SK-N-SH (cell line): ENCODE data around the gene KRTAP10-1. TPM values are rescaled to one million over a fixed set of nuclear protein-coding genes. Genes with fewer than 3 reads are reported as not detected.
"Not testable (repeated sequence)": the region's sequence is repeated elsewhere in the genome, so short reads cannot be mapped to it uniquely, and the experiment has no call there.

Experiments
- CTCF ChIA-PET: fragments of 300-600, 350-600 bp; formaldehyde crosslinking; extraction: SDS; loops from one replicate; lab custom pipeline; 2021; lab: Yijun Ruan, JAX
- POLR2A ChIA-PET: fragments of 350-600 bp; sonication (Branson Sonifier 250); formaldehyde crosslinking; extraction: SDS; loops from one replicate; lab custom pipeline; 2020; ENCODE audit warnings: antibody characterized with exemption, inconsistent platforms; lab: Yijun Ruan, JAX
- DNase-seq: peaks from one replicate; pipeline ENCODE4 v3.0.0; 2012
- H2AFZ ChIP-seq: fragments of 200-600 bp; sonication (generic); 2 replicates; pipeline ENCODE4 v1.8.1; 2016; ENCODE audit warnings: antibody characterized with exemption, mild to moderate bottlenecking, low read depth
- H3F3A ChIP-seq: fragments of 200-600 bp; sonication (generic); replicated peaks from 2 replicates; pipeline ENCODE3; 2016; ENCODE audit warnings: antibody characterized with exemption, mild to moderate bottlenecking; ENCODE audit not compliant: insufficient read depth
- H3K27ac ChIP-seq, 2 experiments: fragments of 200-500 bp in 1 of 2; fragments of 200-600 bp in 1 of 2; sonication (Bioruptor generic) in 1 of 2; sonication (generic), shearing (Covaris generic) in 1 of 2; 2 replicates each; pipeline versions ENCODE4 v1.5.1 to v1.6.1; 2014 to 2016; ENCODE audit warnings: low read depth in 2 of 2, inconsistent platforms in 1 of 2, low read length in 1 of 2, mild to moderate bottlenecking in 1 of 2, mixed read lengths in 1 of 2
- H3K27me3 ChIP-seq: fragments of 200-600 bp; sonication (generic), shearing (Covaris generic); 2 replicates; pipeline ENCODE4 v1.6.1; 2016; ENCODE audit warnings: mixed run types; ENCODE audit not compliant: insufficient read depth
- H3K36me3 ChIP-seq, 2 experiments: fragments of 200-500 bp in 1 of 2; fragments of 200-600 bp in 1 of 2; sonication (Bioruptor generic) in 1 of 2; sonication (generic) in 1 of 2; replicated peaks in 1 of 2; 2 replicates each; pipeline versions ENCODE3 to v1.5.1; 2014 to 2016; ENCODE audit warnings: low read length in 1 of 2, mild to moderate bottlenecking in 1 of 2; ENCODE audit not compliant: insufficient read depth in 2 of 2, control insufficient read depth in 1 of 2
- H3K4me1 ChIP-seq, 2 experiments: fragments of 200-500 bp in 1 of 2; fragments of 200-600 bp in 1 of 2; sonication (Bioruptor generic) in 1 of 2; sonication (generic), shearing (Covaris generic) in 1 of 2; 2 replicates each; pipeline versions ENCODE4 v1.5.1 to v1.6.1; 2014 to 2016; ENCODE audit warnings: low read depth in 1 of 2, low read length in 1 of 2, mixed run types in 1 of 2; ENCODE audit not compliant: insufficient read depth in 2 of 2, control insufficient read depth in 1 of 2
- H3K4me2 ChIP-seq: fragments of 200-600 bp; sonication (generic), shearing (Covaris generic); 2 replicates; pipeline ENCODE4 v1.6.1; 2017; ENCODE audit warnings: mixed run types
- H3K4me3 ChIP-seq, 2 experiments: fragments of 200-500 bp in 1 of 2; fragments of 200-600 bp in 1 of 2; sonication (Bioruptor generic) in 1 of 2; sonication (generic), shearing (Covaris generic) in 1 of 2; 2 replicates each; pipeline versions ENCODE4 v1.5.1 to v1.8.1; 2014 to 2016; ENCODE audit warnings: low read depth in 2 of 2, inconsistent platforms in 1 of 2, low read length in 1 of 2, mild to moderate bottlenecking in 1 of 2, mixed read lengths in 1 of 2, moderate library complexity in 1 of 2
- H3K79me2 ChIP-seq: fragments of 200-600 bp; sonication (generic); 2 replicates; pipeline ENCODE4 v1.8.1; 2017; ENCODE audit warnings: mild to moderate bottlenecking; ENCODE audit not compliant: insufficient read depth
- H3K9ac ChIP-seq: fragments of 200-600 bp; sonication (generic); 2 replicates; pipeline ENCODE4 v1.6.1; 2017; ENCODE audit warnings: mixed run types
- H3K9me2 ChIP-seq: fragments of 200-600 bp; sonication (generic); 2 replicates; pipeline ENCODE4 v1.6.1; 2017; ENCODE audit warnings: mixed run types
- H3K9me3 ChIP-seq: fragments of 200-600 bp; sonication (generic); 2 replicates; pipeline ENCODE4 v1.6.1; 2017; ENCODE audit warnings: mixed run types, mild to moderate bottlenecking, moderate library complexity
- H4K20me1 ChIP-seq: fragments of 200-600 bp; sonication (generic); 2 replicates; pipeline ENCODE4 v1.6.1; 2017; ENCODE audit warnings: mild to moderate bottlenecking, mixed run types; ENCODE audit not compliant: insufficient read depth
- CTCF ChIP-seq: fragments of 200-600 bp; sonication (generic); IDR thresholded peaks from 2 replicates; pipeline ENCODE4 v1.6.1; 2017; ENCODE audit warnings: antibody characterized with exemption, mild to moderate bottlenecking, moderate library complexity
- ELF1 ChIP-seq: IDR thresholded peaks from 2 replicates; pipeline ENCODE4 v1.4.0; 2012
- EP300 ChIP-seq, 2 experiments: IDR thresholded peaks; 2 replicates each; pipeline versions ENCODE4 v1.4.0 to v1.6.1; 2012; ENCODE audit warnings: borderline replicate concordance in 1 of 2, low read depth in 1 of 2, low read length in 1 of 2
- FOXM1 ChIP-seq: IDR thresholded peaks from 2 replicates; pipeline ENCODE4 v1.4.0; 2012; ENCODE audit warnings: low read depth, mild to moderate bottlenecking
- GATA2 ChIP-seq: sonication (generic); formaldehyde crosslinking; IDR thresholded peaks from 2 replicates; pipeline ENCODE4 v1.5.0; 2020; ENCODE audit warnings: mild to moderate bottlenecking, missing genetic modification reagents
- JUND ChIP-seq: IDR thresholded peaks from 2 replicates; pipeline ENCODE4 v1.4.0; 2012
- MAX ChIP-seq: IDR thresholded peaks from 2 replicates; pipeline ENCODE4 v1.4.0; 2012; ENCODE audit warnings: low read depth
- MXI1 ChIP-seq: IDR thresholded peaks from 2 replicates; pipeline ENCODE4 v1.6.1; 2012; ENCODE audit warnings: mild to moderate bottlenecking, low read depth, low read length, improper control_type of control experiment
- NFIC ChIP-seq: IDR thresholded peaks from 2 replicates; pipeline ENCODE4 v1.4.0; 2012; ENCODE audit warnings: borderline replicate concordance
- NRF1 ChIP-seq: IDR thresholded peaks from 2 replicates; pipeline ENCODE4 v1.6.1; 2012; ENCODE audit warnings: low read depth, mild to moderate bottlenecking, low read length
- PBX3 ChIP-seq: IDR thresholded peaks from 2 replicates; pipeline ENCODE4; 2012
- POLR2AphosphoS5 ChIP-seq: IDR thresholded peaks from 2 replicates; pipeline ENCODE4 v1.6.1; 2012; ENCODE audit warnings: low read depth, low read length
- RXRA ChIP-seq: IDR thresholded peaks from 2 replicates; pipeline ENCODE4 v1.4.0; 2012; ENCODE audit warnings: low read depth, mild to moderate bottlenecking, borderline replicate concordance
- SIN3A ChIP-seq: IDR thresholded peaks from 2 replicates; pipeline ENCODE4 v1.6.1; 2012; ENCODE audit warnings: low read depth, mild to moderate bottlenecking, low read length, moderate library complexity, borderline replicate concordance
- TCF12 ChIP-seq: IDR thresholded peaks from 2 replicates; pipeline ENCODE4 v1.4.0; 2012
- YY1 ChIP-seq: IDR thresholded peaks from 2 replicates; pipeline ENCODE4 v1.4.0; 2012; ENCODE audit warnings: low read depth, mild to moderate bottlenecking
- WGBS: methylation state at CpG from one replicate; pipeline ENCODE4 v1.1.6; 2017; ENCODE audit warnings: low lambda C conversion rate; 5-methylcytosine and 5-hydroxymethylcytosine counted together
- polyA plus RNA-seq, 3 experiments: library from polyadenylated mRNA; depleted of rRNA; stranded (reverse); fragments of >200 nt; gene quantifications; 2 replicates each; pipeline ENCODE4 v1.2.3, GENCODE V29; 2012

KRTAP10-1 gene
- polyA plus RNA-seq, 1 of the 3 experiments (the other 2 are of a cell fraction), result not detected

GRCh38 chr21:44575307-44576024, 35.5 kb upstream of the KRTAP10-1 start (continued):
- no peak for TF ChIP-seq PBX3
- no peak for TF ChIP-seq EP300 (IDR thresholded peaks at IDR 0.05; ENCODE audit: borderline replicate concordance in 1 of 2, low read depth in 1 of 2, low read length in 1 of 2)
- TF ChIP-seq POLR2AphosphoS5, result no peak
- TF ChIP-seq TCF12, result no peak
- TF ChIP-seq MAX, result no peak
- TF ChIP-seq GATA2 (CRISPR knock-in tag), result no peak
- TF ChIP-seq NRF1, result no peak
- TF ChIP-seq MXI1, result no peak
- no peak for TF ChIP-seq FOXM1
- no peak for TF ChIP-seq JUND

- TF ChIP-seq PBX3, result no peak
- no peak for TF ChIP-seq NFIC
- no peak for TF ChIP-seq NRF1
- no peak for TF ChIP-seq CTCF
- TF ChIP-seq TCF12, result no peak
- no peak for TF ChIP-seq SIN3A
- TF ChIP-seq RXRA, result no peak
- TF ChIP-seq ELF1, result no peak
- no peak for TF ChIP-seq MXI1
- no peak for TF ChIP-seq FOXM1
- TF ChIP-seq YY1, result no peak
- no peak for TF ChIP-seq EP300 (IDR thresholded peaks at IDR 0.05; ENCODE audit: borderline replicate concordance in 1 of 2, low read depth in 1 of 2, low read length in 1 of 2)
- TF ChIP-seq, all 33 proteins: peak for 0
- no peak overlapping the region for H3K27ac ChIP-seq
- no peaks in the 10 kb centered on the region for H4K20me1 ChIP-seq
- no peak for DNase-seq
- no peak overlapping the region for H3K4me2 ChIP-seq
- 0% methylated on average over 12 of the region's 21 CpGs for WGBS
- H3F3A ChIP-seq, result no peaks in the 10 kb centered on the region
- H3K4me3 ChIP-seq, result no peak overlapping the region
- no peaks in the 10 kb centered on the region; a peak in 1 of 4 replicates for H3K4me1 ChIP-seq
- H2AFZ ChIP-seq, result no peak overlapping the region
- H3K9ac ChIP-seq, result no peak overlapping the region
- no peaks in the 10 kb centered on the region for H3K79me2 ChIP-seq
- no peaks in the 10 kb centered on the region for H3K36me3 ChIP-seq
- H3K27me3 ChIP-seq, result peaks cover 59% of the 10 kb centered on the region
- no peaks in the 10 kb centered on the region for H3K9me2 ChIP-seq
- CTCF ChIA-PET, result no interaction called here
- POLR2A ChIA-PET, result interaction anchor here (0.6 kb wide), 1 partner anchor 24 kb away, joined by 3 read pairs; no protein-coding TSS in a partner anchor
- H3K9me3 ChIP-seq, result no peaks in the 10 kb centered on the region
Observed at GRCh38 chr21:44574457-44575306, 34.7 kb upstream of the KRTAP10-1 start.

- H3K4me1 ChIP-seq, H3K9me2 ChIP-seq, H3K4me2 ChIP-seq, H3K27ac ChIP-seq, H3K36me3 ChIP-seq, H4K20me1 ChIP-seq, H3K4me3 ChIP-seq, H3F3A ChIP-seq, H3K79me2 ChIP-seq, H3K9me3 ChIP-seq, DNase-seq, H3K9ac ChIP-seq, H2AFZ ChIP-seq, POLR2A ChIA-PET: not testable (repeated sequence)
- peaks cover 59% of the 10 kb centered on the region for H3K27me3 ChIP-seq
- CTCF ChIA-PET, result interaction anchor here (0.7 kb wide), 1 partner anchor 220 kb away, joined by 3 read pairs; no protein-coding TSS in a partner anchor
- 10% methylated on average over 13 of the region's 25 CpGs for WGBS
Observed at GRCh38 chr21:44573630-44574456, 33.8 kb upstream of the KRTAP10-1 start, which contains the start of gene KRTAP10-4. Gene KRTAP10-4 (plus strand): TSS chr21:44573729. CDS start chr21:44573759, 30 bp downstream.
